GM23338 (cell line): Measurements from ENCODE around the gene CASK.

Experiments used
- POLR2AphosphoS5 ChIP-seq: IDR thresholded peaks from 2 replicates; pipeline ENCODE4 v1.6.1; 2016; ENCODE audit warnings: antibody characterized with exemption, low read depth
- TF ChIP-seq, protein P1 (sequence below), 2 experiments: fragments of 200-600 bp in 1 of 2; sonication (generic) in 1 of 2; conservative IDR thresholded peaks; 2 replicates each; pipeline versions ENCODE4 v1.5.1 to v1.6.1; 2016 to 2017; ENCODE audit warnings: antibody characterized with exemption in 2 of 2, low read depth in 2 of 2, mild to moderate bottlenecking in 2 of 2, moderate library complexity in 1 of 2

DNA sequence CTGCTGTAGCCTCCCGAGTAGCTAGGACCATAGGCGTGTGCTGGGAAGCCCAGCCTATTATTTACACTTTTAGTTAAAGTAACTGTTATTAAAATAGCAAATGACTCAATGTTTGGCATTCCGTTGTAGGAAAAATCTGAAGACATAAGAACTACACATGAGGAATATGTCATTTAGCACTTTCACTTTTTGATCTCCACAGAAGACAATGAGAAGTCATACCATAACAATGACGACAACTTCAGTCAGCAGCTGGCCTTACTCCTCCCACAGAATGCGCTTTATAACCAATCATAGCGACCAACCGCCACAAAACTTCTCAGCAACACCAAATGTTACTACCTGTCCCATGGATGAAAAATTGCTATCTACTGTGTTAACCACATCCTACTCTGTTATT is 227.9 kb downstream of the CASK start:
- TF ChIP-seq, protein P1, sequence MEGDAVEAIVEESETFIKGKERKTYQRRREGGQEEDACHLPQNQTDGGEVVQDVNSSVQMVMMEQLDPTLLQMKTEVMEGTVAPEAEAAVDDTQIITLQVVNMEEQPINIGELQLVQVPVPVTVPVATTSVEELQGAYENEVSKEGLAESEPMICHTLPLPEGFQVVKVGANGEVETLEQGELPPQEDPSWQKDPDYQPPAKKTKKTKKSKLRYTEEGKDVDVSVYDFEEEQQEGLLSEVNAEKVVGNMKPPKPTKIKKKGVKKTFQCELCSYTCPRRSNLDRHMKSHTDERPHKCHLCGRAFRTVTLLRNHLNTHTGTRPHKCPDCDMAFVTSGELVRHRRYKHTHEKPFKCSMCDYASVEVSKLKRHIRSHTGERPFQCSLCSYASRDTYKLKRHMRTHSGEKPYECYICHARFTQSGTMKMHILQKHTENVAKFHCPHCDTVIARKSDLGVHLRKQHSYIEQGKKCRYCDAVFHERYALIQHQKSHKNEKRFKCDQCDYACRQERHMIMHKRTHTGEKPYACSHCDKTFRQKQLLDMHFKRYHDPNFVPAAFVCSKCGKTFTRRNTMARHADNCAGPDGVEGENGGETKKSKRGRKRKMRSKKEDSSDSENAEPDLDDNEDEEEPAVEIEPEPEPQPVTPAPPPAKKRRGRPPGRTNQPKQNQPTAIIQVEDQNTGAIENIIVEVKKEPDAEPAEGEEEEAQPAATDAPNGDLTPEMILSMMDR (conservative IDR thresholded peaks at IDR 0.05; ENCODE audit: low read depth in 2 of 2) = no peak
- no peak for TF ChIP-seq POLR2AphosphoS5
